GDM1 (cell line): ENCODE data around the gene CDKN1B.

Experiments used
- DNase-seq: peaks from one replicate; lab custom pipeline; 2025; lab: John Stamatoyannopoulos, UW

The CDKN1B gene

DNA sequence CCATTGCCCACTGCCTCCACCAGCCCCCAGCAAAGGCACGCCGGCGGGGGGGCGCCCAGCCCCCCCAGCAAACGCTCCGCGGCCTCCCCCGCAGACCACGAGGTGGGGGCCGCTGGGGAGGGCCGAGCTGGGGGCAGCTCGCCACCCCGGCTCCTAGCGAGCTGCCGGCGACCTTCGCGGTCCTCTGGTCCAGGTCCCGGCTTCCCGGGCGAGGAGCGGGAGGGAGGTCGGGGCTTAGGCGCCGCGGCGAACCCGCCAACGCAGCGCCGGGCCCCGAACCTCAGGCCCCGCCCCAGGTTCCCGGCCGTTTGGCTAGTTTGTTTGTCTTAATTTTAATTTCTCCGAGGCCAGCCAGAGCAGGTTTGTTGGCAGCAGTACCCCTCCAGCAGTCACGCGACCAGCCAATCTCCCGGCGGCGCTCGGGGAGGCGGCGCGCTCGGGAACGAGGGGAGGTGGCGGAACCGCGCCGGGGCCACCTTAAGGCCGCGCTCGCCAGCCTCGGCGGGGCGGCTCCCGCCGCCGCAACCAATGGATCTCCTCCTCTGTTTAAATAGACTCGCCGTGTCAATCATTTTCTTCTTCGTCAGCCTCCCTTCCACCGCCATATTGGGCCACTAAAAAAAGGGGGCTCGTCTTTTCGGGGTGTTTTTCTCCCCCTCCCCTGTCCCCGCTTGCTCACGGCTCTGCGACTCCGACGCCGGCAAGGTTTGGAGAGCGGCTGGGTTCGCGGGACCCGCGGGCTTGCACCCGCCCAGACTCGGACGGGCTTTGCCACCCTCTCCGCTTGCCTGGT is at the start of gene CDKN1B:
TSS of gene CDKN1B (plus strand) at position 576 of the 793 bp plus-strand sequence. CDS start 472 bp downstream, outside the sequence.
- DNase-seq, result peak; percentile 75

DNA sequence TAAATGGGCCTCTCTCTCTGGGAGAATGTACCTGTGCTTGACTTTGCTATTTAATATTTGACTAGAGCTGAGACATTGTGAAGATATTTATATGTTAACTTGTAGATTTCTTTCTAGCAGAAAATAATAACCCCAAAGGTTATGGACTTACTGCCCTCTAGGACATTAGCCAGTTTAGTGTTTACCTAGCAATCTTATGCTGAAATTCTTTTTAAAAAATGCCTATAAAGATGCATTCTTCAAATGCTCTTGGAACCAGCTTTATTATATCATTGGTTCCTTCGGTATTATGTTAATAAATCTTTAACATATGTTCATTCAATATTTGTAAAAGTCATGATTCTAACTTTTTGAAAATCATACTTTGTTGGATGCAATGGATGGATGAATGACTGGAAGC is 49.2 kb upstream of the CDKN1B start:
- no peak for DNase-seq

DNA sequence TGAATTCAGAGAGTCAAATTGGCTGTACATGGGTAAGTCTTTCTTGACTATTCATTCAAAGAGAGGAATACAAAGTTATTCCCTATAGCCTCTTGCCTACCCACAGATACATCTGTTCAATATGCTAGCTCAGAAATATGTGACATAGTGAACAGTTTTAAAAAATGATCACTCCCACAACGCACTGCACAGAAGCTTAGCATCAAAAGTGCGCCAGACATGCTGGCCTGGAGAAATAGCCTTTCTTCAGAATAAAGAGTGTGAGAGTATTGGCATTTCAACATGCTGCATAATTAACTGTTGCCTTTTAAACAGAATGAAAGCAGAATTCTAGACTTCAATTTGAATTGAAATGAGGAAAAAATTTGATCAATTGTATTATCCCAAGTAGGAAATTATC is 48.1 kb upstream of the CDKN1B start:
- DNase-seq, result no peak

DNA sequence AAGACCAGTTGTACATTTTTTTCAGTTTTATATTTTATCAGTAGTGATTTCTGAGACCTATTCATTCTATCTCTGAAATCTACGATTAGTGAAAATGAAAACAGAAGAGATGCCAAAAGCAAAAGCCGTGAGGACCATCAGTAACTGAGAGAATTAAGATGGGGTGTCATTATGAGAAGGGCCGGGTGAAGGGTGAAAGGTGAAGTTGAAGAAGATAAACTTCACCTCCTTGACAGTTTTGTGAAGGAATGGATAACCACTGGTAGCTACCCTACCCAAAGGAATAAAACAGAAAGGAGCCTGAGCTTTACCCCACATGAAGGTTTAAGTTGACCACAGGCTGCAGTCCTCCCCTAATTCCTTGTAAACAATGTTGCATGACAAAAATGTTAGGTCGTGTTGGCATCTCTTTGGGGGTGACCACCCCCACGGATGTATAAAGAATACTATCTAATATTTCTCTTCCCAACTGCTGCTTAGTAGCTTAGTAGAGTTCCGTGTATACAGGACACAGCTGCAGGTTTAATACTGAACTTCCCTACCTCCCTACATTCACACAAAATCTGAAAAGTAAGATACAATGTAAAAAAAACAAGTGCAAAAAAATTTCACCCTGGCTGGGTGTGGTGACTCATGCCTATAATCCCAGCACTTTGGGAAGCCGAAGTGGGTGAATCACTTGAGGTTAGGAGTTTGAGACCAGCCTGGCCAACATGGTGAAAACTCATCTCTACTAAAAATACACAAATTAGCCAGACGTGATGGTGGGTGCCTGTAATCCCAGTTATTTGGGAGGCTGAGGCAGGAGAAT is 45.1 kb upstream of the CDKN1B start:
- DNase-seq, result no peak

DNA sequence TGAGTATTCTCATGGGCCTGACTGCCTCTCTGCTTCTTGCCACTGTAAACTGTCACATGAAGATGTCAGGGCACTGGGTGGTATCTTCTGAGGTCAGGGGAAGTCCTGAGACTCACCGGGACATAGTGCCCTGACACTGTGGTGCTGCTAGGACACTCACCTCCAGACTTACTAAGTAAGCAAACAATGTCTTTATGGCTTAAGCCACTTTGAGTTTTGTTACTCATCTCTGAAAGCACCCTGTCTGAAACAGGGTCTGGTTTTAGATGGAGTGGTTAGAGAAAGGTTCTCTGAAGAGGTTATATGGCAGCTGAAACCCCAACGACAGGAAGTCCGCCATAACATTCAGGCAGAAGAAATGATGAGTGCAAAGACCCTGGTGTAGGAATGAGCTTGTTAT is 43.9 kb upstream of the CDKN1B start:
- no peak for DNase-seq

DNA sequence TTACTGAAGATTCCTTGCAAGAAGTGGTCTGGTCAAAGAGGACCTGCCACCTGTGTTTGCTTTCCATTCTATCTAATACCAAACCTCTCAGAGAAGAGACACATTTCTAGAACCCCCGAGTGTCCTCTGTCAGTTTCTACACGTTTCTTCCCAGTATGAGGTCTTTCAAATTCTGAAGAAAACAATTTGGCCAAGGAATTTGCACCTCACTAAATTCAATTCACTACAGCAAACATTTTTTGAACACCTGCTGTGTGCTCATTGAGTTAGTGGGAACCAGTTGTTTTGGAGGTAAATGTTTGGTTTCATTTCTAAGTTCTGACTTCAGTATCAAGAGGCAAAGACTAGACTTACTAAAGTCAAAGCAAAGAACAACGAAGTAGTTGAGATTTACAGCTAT is 40.6 kb upstream of the CDKN1B start:
- no peak for DNase-seq

DNA sequence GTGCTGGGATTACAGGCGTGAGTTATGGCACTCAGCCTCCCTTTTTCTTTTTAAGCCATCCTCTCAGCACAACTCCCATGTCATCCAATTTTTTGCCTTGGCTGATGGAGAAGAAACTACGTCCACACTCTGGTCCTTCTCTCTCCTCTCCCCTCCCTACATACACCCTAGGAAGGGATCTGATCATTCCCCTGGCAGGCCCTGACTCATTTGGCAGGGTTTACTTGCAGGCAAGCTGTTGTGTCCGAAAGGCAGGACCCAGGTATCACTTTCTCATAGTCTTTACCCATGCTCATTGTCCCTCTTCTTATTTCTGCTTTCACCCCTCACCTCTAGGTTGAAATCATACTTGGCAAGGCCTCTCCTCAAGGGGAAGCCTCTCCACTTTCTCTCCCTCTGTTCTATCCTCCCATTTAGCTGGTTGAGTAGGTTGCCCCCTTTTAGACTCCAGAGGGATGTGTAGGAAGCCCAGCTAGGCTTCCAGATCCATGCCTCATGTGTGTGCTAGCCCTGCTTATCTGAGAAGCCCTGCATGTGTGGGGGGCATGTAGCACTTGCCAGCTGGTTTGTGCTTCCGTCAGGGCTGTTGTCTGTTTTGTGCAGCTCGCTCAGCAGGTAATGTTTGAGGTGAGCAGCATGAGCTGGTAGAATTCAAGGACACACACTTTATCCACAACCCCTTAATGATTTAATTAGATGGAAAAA is 36.0 kb upstream of the CDKN1B start:
- no peak for DNase-seq

DNA sequence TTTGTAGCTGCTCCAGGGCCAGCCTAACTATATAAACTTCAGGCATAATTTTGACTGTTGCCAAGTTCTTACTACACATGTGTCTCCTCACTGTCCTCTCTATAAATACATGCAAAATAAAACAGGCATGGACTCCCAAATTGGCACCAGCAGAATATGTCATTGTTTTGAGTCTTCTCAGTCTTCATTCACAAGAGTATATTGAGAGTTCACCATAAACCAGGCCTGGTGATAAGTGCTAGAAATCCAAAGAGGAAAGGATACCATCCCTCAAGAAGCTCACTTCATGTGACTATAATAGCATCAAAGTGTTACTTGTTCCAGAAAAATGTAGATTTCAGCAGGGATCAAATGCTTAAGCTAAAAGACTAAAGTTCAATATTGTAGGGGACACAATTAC is 34.9 kb upstream of the CDKN1B start:
- DNase-seq, result no peak

DNA sequence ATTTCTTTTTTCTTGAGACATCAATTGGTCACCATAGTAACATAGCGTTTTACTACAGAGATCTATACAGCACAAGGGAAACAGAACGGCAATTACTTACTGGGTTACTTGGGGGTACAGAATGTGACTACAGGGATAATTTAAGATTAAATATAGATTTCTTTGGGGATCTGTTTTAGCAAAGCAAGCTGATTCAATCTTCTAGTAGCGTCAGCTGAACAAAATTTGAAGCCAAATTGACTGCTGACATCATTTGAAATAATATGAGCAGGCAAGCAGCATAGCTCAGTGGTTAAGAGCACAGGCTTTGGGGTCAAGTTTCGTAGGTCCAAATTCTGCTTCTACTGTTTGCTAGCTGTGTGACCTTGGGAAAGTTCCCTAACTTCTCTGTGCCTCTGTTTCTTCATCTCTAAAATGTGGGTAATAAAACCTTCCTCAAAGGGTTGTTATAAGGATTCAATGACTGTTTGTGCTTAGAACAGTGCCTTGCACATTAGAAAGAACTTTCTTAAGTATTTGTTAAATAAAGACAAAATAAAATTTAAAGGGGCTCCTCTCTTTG is 34.0 kb upstream of the CDKN1B start:
- DNase-seq, result no peak

DNA sequence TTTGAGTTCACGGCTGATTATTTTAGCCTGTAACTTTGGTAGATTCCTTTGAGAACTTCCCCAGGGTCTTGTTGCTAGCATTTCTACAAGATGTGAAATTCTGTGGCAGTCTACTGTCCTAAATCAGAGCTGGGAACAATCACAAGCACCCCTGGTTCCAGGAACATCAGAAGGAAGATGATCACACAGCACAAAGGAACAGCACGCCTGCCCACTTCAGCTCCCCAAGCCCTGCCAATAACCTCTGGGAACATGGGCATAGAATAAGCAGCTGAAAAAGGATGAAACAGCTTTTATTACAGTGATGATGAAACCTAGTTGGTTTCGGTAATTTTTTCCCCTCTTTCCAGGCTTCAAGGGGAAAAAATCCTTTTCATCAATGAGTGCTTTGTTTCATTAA is 33.4 kb upstream of the CDKN1B start:
- no peak for DNase-seq

DNA sequence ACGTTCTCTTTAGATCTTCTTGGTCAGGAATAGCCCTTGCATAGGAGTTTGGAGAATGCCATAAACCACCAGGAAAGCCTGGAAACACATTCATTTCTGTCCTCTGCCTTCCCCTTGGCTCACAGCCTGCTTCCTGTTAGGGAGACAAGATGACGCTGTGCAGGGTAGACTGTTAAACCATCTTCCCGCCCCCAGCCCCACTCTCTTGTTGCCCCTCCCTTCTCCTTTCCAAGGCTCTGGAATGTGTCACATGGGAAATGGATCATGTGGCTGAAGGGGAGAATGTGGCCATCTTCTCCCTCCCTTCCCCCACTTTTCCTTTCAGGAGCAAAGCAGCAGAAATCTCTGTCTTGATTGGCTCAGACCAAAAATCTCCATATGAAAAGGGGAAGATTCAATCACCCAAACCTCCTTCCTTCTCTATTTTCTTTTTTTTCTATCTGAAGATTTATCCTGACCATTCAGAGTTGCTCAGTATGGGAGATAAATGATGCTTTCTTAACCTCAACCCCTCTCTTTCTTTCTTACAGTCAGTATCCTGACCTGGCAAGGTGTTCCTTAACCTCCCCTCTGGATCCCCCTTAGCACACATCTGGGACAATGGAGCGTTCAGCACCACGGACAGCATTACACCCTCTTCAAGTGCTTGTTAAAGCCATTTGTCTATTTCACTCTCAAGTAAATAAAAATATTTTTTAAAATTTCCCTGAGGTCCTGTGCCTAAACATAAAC is 32.6 kb upstream of the CDKN1B start:
- no peak for DNase-seq

DNA sequence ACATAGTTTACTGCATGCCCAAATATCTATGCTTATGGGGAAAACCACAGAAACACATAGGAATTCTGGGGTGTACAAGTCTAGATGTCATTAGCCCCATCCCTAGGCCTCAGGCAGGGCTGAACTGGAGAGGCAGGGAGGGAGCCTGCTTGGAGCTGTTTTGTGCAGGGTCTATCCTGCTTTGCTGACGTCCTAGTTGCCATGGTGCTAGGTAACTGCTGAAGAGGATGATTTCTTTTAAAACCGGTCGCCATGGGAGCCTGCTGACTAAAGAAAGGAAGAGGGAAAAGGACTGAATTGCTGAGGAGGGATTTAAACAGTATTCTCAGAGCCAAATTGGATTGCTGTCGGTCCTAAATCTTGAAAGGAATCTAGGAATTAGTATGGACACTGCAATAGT is 31.9 kb upstream of the CDKN1B start:
- DNase-seq, result no peak

DNA sequence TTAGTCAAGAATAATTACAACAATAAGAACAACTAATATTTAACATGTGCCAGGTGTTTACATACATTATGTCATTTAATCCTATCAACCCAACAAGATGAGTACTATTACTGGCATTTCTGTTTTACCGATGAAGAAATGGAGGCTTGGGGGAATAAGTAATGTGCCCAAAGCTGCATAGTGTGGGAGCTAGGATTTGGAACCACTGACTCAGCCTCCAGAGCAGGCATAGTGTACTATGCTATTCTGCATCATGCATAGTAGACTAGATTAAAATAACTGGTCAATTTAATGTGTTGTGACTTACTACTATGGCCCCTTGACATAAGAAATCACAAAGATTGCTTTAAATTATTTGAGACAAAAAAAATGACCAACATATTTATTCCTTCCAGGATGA is 30.7 kb upstream of the CDKN1B start:
- no peak for DNase-seq

DNA sequence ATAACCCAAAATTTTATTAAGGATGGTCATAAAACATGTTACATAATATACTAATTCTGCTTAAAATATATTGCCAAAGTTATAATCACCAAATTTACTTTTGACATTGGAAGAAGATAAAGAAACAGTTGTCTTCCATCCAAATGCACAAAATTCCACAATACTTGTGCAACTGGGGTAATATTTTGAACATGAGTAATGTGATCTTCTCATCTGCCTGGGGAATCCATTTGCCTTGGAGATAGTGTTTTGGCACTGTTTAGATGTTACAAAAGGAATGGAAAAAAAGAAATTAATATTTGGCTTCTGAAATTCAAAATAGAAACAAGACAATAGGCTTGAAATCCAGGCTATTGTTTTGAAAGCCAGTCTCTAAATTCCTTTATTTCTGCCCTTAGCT is 30.2 kb upstream of the CDKN1B start:
- DNase-seq, result no peak

DNA sequence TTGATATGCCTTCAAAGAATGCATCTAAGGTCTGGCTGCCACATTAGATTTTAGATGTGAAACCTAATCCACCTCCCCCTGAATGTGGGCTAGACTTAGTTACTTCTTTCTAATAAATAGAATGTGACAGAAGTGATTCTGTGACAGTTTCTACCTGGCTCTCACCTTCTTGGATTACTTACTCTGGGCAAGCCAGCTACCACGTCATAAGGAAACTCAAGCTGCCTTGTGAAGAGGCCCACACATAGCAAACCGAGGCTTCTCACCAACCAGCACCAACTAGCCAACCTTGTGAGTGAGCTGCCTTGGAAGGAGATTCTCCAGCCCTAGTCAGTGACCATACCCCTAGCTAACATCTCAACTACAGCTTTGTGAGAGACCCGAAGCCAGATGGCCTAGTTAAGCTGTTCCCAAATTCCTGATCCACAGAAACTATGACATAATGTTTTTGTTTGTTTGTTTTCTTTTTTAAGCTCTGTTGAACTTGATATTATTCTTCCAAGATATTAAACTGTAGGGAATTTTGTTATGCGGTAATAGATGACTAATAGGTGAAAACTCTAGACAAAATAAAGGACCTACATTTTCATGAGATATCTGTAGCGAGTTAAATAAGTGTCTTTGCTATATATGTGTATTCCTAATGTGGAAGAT is 27.4 kb upstream of the CDKN1B start:
- no peak for DNase-seq

DNA sequence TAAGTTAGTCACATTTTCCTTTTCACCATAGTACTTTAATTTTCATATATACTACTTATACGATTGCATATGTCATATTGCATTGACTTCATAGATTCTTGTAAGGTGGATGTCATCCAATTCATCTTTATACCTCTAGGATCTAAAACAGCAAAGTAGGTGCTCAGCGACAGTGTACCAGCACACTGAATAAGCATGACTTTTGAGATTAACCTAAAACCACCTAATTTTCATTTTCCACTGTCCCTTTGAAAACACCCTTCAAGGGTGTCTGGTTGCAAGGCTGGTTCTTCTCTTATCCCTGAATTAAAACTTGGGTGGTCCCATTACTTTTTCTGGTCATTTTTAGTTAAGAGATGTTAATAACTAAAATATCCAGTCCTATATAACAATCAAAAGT is 25.6 kb upstream of the CDKN1B start:
- no peak for DNase-seq

DNA sequence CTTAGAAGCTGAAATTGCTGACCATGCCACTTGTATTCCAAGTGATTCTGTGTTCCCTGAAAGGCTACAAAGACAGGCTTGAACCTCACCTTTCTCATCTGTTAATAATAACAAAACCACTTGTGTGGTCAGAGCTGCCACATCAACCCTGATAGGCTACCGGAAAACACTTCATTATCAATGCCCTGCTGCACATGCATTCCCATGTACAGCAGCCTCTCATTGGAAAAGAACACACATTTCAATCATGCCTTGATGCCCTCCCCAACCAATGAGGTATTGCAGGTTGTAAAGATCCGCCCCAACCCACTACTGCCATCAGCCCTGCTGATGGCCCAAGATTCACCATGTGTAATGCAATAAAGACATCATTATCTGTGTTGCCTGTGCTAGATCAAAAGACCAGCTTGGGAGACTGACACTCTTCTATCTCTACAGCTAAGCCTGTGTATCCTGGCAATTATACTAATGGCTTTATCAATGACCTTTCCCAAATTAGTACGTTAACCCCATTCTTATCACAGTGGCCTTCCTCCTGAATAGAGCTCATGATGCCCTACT is 24.0 kb upstream of the CDKN1B start:
- DNase-seq, result no peak

DNA sequence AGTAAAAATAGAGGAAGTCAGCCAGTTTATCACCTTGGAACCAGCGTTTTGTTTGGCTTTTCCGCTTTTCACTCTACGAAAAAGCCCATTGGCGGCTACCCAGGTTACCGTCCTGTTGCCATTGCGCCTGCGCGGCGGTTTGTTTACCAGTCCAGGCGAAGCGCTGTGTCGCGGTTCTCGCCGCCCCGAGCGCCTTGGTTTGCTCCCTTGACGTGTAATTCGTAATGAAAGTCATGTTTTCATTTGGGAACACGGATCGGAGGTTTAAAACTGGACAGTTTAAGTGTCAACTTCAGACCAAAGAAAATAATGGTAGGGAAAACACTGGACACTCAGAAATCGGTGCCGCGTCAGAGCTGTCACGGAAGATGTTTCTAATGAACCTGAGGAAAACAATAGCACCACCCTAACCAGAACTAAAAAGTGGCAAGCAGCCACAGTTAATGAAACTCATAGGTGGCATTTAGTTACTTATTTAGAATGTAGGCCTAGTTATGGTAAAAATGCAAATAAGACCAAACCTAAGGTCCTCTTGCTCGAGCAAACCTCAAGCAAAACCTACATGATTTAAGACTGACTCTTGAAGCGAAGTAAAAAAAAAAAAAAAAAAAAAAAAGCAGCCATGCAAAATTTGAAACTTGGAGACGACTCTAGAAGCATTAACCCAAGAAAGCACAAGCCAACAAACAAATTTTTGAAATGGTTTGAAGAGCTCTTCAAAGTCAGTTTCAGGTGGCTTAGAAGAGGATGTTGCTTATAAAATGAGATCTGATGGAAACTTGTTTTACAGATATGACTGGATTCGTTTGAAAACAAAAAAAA is 20.4 kb upstream of the CDKN1B start:
- DNase-seq, result peak; percentile 58

DNA sequence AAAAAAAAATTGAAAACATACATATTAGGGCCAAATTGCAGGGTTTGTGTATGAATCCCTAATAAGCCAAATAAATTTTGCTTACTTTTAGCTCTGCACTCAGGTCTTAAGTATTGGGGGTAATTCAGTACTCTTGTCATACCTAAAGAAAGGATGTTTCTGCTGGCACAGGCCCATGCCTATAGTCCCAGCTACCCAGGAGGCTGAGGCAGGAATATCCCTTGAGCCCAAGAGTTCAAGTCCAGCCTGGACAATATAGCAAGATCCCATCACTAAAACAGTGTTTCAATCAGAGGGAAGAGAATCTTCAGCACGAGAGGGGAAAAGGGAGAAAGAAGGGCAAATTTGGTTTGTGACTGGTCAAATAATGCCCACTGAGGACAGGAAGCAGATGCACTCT is 17.8 kb upstream of the CDKN1B start:
- DNase-seq, result no peak

DNA sequence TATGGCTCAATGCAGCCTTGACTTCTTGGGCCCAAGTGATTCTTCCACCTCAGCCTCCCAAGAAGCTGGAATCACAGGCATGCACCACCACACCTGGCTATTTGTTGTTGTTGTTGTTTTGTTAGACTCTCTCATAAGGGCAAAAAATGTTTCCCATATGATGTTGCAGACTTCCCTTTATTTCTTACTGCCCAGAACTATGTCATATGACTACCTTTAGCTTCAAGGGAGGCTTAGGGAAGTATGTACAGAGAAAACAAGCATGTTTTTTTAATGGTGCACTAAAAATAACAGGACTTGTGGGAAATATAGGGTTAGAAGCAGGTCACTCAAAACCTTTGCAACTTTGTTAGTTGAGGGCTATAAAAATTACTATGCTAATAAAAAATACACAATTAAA is 16.9 kb upstream of the CDKN1B start:
- no peak for DNase-seq
